HG03571 (cell line): ENCODE results near the gene SIL1.
"Not testable (repeated sequence)": the region's sequence is repeated elsewhere in the genome, so short reads cannot be mapped to it uniquely, and the experiment has no call there.

Experiments used
- ATAC-seq: cut with Tn5 transposase; IDR thresholded peaks from one replicate; pipeline ENCODE4 v1.9.1; 2021; ENCODE audit not compliant: unreplicated experiment

Gene SIL1

DNA sequence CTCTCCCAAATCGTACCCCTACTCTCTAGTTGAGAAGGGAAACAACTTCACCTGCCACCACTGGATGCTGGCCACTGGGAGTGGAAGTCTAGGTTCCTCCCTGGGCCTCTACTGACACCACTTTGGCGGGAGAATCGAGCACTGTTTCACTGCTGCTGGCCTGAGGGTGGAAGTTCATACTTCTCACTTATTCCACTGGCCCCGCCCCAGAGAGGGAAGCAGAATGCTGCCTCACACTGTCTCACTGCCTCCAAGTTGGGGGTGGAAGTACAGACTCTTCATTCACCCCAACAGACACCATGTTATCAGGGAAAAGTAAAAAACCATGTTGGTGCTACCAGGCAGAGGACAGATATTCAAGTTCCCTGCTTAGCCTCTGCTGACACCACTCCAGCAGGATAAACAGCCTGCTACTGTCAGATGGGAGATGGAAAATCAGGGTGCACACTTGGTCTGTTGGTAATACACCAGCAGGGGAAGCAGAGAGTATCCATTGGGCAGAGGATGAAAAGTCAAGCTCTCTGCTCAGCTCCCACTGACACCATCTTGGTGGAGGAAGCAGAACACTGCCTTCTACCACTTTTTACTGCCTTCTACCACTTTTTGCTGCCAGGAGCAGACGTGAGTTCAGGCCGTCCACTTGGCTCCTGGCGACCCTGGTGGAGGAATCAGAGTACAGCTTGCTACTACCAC is 159.4 kb downstream of the SIL1 start:
- no peak for ATAC-seq

DNA sequence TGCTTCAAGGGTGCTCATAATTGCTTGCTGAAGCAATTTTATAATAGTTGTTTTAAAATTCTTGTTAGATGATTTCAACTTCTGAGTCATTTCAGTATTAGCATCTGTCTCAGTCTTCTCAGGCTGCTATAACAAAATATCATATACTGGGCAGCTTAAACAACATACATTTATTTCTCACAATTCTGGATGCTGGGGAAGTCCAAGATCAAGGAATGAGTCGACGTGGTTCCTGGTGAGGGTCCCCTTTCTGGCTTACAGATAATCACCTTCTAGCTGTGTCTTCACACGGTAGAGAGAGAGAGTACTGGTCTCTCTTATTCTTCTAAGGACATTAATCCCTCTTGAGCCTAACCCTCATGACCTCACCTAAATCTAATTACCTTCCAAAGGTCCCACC is 160.4 kb downstream of the SIL1 start:
- ATAC-seq = no peak

DNA sequence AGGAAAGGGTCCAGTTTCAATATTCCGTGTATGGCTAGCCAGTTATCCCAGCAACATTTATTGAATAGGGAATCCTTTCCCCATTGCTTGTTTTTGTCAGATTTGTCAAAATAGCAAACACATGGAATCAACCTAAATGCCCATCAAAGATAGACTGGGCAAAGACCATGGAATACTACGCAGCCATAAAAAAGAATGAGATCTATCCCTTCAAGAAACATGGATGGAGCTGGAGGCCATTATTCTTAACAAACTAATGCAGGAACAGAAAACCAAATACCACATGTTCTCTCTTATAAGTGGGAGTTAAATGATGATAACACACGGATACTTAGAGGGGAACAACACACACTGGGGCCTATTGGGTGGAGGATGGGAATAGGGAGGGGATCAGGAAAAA is 161.8 kb downstream of the SIL1 start:
- not testable (repeated sequence) for ATAC-seq

DNA sequence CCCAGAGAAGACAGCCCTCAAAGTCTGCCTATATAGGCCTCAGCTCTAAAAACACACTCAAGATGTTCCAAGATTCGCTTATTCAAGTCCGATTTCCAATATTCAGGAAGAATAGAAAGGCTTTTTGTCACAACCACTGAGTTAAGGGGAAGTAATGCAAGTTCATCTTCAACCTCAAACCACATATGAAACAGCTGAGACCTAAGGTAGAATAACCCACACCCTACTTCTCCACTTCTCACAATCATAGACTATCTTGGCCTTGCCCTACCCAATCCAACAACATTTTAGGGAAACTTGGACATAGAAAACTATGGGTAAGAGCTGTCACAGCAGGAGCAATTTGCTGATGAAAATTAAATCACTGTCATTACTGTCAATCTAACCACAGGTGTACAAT is 171.0 kb downstream of the SIL1 start:
- no peak for ATAC-seq

DNA sequence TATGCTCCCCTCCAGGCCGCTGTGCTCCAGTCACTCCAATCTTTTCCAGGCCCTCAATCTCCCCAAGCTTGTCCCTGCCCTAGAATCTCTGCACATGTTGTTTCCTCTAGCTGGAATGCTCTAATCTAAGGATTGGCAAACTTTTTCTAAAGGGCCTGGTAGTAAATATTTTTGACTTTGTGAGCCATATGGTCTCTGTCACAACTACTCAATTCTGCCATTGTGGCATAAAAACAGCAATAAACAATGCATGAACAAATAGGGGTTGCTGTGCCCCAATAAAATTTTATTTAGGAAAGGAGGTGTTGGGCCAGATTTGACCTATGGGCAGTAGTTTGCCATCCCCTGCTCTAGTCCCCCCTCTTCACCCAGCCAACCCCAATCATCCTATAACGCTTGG is 172.5 kb downstream of the SIL1 start:
- no peak for ATAC-seq

DNA sequence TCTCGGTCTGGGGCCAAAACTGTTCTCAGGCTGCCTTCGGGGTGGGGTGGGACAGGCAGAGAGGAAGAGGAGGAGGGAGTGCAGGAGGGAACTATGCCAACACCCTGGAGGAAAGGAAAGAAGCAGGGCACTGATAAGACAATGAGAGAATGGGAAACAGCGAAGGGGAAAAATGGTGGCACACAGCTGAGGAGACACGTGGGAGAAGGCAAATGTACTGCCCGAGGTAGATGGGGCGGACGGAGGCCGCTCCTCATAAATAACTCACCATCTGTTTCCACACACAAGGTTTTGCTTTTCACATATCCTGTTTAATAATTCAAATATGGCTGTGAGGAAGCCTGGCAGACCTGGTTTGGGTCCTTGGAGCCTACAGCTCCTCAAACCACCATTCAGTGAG is 174.9 kb downstream of the SIL1 start:
- ATAC-seq = no peak

DNA sequence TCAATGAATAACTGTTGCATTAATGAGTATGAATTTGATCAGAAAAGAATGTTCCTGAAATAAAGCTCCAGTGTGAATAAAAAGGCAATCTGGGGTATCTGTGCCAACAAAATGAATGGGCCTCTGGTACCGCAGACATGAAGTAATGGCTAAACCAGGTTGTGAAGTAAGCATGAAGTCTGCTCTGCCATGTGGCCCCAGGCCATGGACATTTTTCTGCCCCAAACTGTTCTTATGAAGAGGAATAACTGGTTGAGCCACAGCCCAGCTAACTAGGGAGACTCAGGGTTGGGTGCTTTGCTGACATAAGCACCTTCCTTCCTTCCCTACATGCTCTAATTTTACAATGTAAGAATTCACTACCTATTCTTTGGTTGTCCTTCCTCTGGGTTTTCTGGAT is 175.6 kb downstream of the SIL1 start:
- ATAC-seq = no peak

DNA sequence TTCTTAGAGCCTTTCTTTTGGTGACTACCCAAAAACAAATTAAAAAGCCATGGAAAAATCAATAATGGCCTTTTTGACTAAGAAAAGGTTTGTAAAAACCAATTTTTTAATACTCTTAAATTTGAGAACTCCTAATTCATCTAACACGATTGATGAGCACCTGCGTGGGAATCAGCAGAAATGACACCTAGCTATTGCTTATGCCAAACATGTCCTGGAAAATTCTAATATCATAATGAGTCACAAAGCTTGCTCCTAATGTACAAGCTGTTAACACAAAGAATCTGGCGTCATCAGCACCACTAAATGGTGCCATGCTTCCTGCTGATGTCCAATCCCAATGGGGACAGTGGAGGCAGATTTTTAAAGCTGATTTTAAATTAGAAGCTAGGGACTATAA is 176.8 kb downstream of the SIL1 start:
- ATAC-seq = no peak

DNA sequence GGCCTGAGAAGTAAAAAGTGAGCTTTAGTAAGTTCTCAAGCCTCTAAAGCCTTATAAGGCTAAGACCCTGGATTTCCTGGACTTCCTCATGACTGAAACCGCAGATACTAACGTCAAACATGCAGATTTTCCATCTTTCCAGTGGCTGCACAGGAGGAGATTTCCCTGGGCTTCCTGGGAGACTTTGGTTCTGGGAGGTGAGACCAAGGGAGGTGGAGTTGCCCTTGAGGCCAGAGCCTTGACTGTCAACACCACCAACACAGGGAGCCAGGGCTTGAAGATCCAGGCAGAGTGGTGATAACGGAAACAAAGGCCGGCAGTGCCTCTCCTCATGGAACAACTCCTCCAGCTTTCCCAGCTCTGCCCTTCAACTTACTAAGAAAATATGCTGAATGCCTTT is 178.3 kb downstream of the SIL1 start:
- ATAC-seq = no peak

DNA sequence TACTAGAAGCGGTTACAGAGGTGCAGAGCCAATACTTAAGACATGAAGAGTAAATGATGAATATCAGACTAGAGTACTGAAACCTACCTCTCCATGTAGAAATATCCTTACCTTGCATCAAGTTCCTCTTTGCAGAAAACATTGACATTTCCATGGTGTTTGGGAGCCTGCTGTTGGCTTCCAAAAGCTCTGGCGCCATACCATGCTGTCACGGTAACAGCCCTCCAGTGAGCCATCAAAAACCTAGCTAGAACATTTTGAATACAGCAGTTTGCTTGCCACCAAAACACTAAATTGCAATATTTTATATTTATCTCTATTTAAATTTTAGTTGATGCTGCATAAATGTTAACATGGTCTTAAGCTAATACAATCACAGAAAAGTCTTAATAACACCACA is 179.0 kb downstream of the SIL1 start:
- ATAC-seq = no peak

DNA sequence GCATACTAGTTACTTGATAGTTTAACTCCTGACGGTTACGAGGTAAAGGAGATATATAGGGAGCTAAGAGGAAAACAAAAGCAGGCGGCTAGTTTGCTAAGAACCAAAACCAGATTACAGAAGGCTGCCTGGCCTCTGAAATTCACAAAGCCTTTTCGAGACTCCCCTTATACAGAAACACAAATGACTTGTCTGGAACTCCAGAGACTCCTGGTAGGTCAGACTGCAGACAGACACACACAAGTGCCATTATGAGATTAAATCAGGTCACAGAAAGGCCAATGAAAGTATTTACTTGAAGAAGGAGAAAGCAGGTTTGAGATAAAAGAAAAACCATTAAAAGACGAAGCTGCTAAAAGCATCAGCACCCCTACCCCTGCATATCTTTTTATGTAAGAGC is 180.5 kb downstream of the SIL1 start:
- ATAC-seq = no peak

DNA sequence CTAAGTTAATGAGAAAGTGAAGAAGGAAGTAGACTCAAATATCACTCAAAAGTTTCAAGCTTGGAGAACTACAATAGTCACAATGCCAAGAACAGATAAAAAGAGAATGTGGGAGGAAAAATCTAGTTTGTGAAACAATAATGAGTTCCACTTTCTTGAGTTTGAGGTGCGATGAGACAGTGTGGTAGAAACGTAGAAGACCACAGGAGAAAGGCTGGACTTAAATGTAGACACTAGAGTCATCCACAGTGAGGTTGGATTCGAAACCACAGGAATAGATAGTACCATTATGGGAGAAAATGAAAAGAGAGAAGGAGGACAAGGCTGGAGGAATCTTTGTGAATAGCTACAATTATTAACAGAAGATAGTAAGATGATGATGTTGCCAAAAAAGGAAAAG is 182.0 kb downstream of the SIL1 start:
- no peak for ATAC-seq

DNA sequence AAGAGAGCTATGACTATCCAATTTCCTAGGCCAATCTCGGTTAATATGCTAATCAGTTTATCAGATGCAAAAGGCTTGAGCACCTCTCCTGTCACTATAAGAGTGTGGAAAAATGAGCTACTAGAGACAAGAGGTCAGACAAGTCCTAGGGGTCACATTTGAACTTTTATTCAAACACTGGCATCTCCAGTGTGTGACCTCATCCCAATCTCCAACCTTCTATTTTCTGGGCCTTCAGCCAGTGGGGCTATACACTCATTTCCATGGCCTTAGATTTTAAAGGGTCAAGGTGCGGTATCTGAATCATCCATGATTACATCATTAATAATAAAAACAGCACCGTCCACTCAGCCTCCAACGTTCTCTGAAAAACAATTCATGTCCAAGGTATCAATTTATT is 183.4 kb downstream of the SIL1 start:
- ATAC-seq = no peak

DNA sequence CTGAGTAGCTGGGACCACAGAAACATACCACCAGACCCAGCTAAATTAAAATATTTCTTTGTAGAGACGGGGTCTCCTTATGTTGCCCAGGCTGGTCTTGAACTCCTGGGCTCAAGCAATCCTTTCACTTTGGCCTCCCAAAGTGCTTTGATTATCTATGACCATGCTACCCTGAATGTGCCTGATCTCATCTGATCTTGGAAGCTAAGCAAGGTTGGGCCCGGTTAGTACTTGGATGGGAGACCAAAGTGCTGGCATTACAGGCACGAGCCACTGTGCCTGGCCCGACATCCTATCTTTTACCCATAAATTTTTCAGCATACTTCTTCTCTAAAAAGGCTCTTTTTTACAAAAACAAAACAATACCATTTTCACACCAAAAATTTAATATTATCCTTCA is 186.0 kb downstream of the SIL1 start:
- ATAC-seq = no peak

DNA sequence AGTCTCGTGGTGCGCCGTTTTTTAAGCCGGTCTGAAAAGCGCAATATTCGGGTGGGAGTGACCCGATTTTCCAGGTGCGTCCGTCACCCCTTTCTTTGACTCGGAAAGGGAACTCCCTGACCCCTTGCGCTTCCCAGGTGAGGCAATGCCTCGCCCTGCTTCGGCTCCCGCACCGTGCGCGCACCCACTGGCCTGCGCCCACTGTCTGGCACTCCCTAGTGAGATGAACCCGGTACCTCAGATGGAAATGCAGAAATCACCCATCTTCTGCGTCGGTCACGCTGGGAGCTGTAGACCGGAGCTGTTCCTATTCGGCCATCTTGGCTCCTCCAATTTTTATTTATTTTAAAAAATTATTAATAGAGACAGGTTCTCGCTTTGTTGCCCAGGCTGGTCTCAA is 187.0 kb downstream of the SIL1 start:
- ATAC-seq = not testable (repeated sequence)

DNA sequence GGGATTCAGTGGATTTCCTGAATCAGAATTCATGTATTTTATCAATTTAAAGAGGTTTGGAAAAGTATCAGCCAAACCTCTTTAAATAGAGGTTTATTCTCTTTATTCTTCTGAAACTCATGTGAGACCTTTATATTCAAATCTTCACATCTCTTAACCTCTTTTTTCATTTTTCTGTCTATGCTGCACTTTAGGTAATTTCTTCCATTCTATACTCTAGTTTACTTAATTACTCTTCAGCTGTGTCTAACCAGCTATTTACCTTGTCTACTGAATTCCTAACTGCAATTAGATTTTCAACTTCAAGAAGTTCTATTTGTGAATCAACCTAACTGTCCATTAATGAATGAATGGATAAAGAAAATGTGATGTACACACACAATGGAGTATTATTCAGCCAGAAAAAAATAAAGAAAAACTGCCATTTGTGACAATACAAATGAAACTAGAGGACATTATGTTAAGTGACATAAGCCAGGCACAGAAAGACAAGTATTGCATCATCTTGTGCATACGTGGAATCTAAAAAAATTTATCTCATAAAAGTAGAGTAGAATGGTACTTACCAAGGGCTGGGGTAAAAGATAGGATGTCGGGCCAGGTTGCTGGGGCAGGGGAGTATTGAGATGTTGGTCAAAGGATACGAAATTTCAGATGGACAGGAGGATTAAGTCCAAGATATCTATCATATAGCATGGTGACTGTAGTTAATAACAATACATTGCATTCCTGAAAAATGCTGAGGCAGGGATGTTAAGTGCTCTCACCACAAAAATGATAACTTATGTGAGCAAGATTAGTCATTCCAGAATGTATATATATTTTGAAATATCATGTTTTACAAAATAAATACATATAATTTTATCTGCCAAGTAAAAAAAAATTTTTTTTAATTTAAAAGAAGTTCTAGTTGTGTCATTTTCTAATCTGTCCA is 193.5 kb downstream of the SIL1 start:
- no peak for ATAC-seq

DNA sequence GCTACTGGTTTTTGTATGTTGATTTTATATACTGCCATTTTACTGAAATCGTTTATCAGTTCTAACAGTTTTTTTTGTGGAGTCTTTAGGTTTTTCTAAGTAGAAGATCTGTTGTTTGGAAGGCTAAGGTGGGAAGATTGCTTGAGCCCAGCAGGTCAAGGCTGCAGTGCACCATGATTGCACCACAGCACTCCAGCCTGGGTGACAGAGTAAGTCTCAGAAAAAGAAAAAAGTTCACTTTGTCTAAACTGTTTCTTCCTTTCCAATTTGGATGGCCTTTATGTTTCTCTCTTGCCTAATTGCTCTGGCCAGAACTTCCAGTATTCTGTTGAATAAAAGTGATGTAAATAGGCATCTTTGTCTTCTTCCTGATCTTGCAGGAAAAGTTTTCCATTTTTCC is 198.5 kb downstream of the SIL1 start:
- ATAC-seq = no peak

DNA sequence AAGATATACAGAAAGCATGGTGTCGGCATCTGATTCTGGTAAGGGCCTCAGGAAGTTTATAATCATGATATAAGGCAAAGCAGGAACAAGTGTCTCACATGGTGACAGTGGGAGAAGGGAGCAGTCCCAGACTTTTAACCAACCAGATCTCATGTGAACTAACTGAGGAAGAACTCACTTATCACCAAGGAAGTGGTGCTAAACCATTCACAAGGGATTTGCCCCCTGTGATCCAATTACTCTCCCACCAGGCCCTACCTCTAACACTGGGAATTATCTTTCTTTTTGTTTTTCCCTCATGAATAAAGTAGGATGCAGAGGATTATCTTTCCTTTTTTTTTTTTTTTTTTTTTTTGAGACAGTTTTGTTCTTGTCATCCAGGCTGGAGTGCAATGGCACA is 199.6 kb downstream of the SIL1 start:
- ATAC-seq = no peak

DNA sequence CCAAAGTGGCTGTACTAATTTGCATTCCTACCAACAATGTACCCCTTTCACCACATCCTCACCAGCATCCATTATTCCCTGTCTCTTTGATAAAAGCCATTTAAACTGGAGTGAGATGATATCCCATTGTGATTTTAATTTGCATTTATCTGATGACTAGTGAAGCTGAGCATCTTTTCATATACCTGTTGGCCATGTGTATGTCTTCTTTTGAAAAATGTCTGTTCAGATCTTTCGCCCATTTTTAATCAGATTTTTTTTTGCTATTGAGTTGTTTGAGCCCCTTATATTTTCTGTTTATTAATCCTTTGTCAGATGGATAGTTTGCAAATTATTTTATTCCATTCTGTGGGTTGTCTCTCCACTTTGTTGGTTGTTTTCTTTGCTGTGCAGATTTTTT is 202.0 kb downstream of the SIL1 start:
- no peak for ATAC-seq

DNA sequence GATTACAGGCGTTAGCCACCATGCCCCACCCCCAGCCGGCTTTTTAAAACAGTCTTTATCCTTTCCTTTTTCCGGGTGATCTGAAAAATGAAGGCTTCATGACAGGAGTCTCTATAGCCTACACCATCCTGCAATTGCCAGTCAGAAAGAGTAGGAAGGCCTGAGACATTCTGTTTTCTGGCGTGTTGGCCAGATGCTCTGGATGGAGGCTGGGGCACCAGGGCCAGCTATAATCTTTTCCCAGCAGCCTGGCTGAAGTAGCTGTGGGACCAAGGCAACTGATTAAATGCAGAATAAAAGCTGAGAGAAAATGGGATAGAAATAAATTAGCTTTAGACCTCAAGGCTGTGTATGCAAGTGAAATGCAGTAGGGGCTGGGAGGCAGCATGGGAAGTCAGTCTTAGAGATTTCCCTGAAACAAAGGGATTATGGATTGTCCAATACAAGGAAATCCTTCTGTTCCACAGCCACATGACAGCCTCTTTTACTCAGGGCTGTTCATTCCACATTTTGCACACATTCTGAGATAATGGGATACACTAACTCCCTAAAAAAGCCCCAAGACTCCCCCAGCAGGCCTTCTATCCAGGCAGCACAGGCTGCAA is 207.1 kb downstream of the SIL1 start:
- no peak for ATAC-seq

DNA sequence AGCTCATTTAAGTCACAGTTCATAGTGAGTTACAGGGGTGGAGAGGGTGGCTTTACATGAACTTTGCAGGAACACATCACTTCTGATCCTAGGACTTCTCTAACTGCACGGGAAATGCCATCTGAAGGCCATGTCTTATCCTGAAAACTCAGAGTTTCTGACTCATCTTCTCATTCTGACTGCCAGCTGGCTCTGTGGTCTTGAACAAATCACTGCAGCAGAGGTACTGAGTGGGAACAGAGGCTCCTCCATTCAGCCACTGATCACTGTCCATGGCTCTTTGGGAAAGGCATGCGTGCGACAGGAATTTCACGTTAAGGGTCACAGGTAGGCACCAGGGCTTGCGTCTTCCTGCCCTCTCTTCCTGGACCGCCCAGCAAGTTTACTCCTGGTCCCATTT is 208.4 kb downstream of the SIL1 start:
- ATAC-seq = no peak

DNA sequence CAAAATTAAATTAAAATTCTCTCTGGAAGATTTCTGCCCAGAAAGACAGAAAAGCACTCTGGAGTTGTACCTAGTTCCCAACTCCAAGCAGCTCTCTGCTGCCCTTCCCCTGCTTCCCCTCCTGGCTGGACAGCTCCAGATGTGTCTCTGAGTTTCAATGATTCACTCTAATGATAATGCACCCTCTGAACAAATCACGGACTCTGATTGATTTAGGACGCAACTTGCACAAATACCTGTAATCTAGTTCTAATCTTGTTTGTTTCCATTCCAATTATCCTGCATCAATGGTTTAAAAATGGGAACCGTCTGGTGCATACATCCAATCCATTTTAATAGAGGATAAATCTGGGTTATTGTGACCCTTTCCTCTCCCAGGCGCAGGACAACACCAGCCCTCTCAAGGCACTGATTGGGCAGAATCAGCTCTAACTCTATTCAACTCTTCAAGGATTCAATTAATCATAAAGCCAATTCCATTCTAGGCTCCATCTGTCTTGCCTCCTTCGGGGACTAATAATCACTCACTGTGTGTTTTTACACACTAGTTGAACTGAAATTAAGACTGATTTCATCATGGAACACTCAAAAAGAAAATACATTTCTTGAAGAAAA is 211.9 kb downstream of the SIL1 start:
- ATAC-seq = no peak
